HG02884 (cell line): ENCODE results near the gene CASKIN1.

ENCODE experiments used
- ATAC-seq: cut with Tn5 transposase; IDR thresholded peaks from one replicate; pipeline ENCODE4 v1.9.1; 2021; ENCODE audit warnings: mild to moderate bottlenecking, moderate library complexity; ENCODE audit not compliant: unreplicated experiment

The CASKIN1 gene

GRCh38 chr16:2176047-2176446 is 20.4 kb downstream of the CASKIN1 start:
- ATAC-seq: no peak

- no peak for ATAC-seq
Observed at GRCh38 chr16:2175454-2175853, 21.0 kb downstream of the CASKIN1 start.

GRCh38 chr16:2174396-2175131 is 21.8 kb downstream of the CASKIN1 start:
- ATAC-seq: no peak

- no peak for ATAC-seq
Observed at GRCh38 chr16:2173916-2174315, 22.5 kb downstream of the CASKIN1 start.

GRCh38 chr16:2173366-2173765 is 23.0 kb downstream of the CASKIN1 start:
- ATAC-seq: no peak

- ATAC-seq: no peak
Observed at GRCh38 chr16:2172688-2173335, 23.6 kb downstream of the CASKIN1 start.

- no peak for ATAC-seq
Observed at GRCh38 chr16:2171601-2172178, 24.7 kb downstream of the CASKIN1 start.

GRCh38 chr16:2170587-2171435 is 25.6 kb downstream of the CASKIN1 start:
- ATAC-seq: no peak

- ATAC-seq: no peak
Observed at GRCh38 chr16:2170080-2170479, 26.3 kb downstream of the CASKIN1 start.

GRCh38 chr16:2167068-2167638 is 29.3 kb downstream of the CASKIN1 start:
- ATAC-seq: no peak

GRCh38 chr16:2166263-2167067 is 29.9 kb downstream of the CASKIN1 start:
- no peak for ATAC-seq

- ATAC-seq: no peak
Observed at GRCh38 chr16:2165861-2166260, 30.5 kb downstream of the CASKIN1 start.

- ATAC-seq: no peak
Observed at GRCh38 chr16:2163211-2163881, 33.1 kb downstream of the CASKIN1 start.

GRCh38 chr16:2162676-2163118 is 33.7 kb downstream of the CASKIN1 start:
- no peak for ATAC-seq

GRCh38 chr16:2161911-2162310 is 34.5 kb downstream of the CASKIN1 start:
- no peak for ATAC-seq

- ATAC-seq: no peak
Observed at GRCh38 chr16:2160915-2161551, 35.4 kb downstream of the CASKIN1 start.

- ATAC-seq: no peak
Observed at GRCh38 chr16:2159175-2159838, 37.1 kb downstream of the CASKIN1 start.

- no peak for ATAC-seq
Observed at GRCh38 chr16:2158262-2158638, 38.2 kb downstream of the CASKIN1 start.
